HepG2 (cell line): ENCODE measurements around the gene ACADVL. TPM values are rescaled to one million over a fixed set of nuclear protein-coding genes. Genes with fewer than 3 reads are reported as not detected.

Source experiments
- BCL6 ChIP-seq: IDR thresholded peaks from 2 replicates; pipeline ENCODE4 v1.6.1; 2016; ENCODE audit warnings: missing genetic modification reagents, missing compliant biosample characterization
- FLYWCH1 ChIP-seq: sonication (generic); formaldehyde crosslinking; IDR thresholded peaks from 2 replicates; pipeline ENCODE4 v1.8.1; 2023; ENCODE audit warnings: mild to moderate bottlenecking, missing genetic modification reagents
- GMEB1 ChIP-seq: sonication (generic); formaldehyde crosslinking; IDR thresholded peaks from 2 replicates; pipeline ENCODE4 v1.5.1; 2020; ENCODE audit warnings: missing genetic modification reagents, mild to moderate bottlenecking, borderline replicate concordance
- HMG20A ChIP-seq: IDR thresholded peaks from 2 replicates; pipeline ENCODE4 v1.6.1; 2016; ENCODE audit warnings: borderline replicate concordance
- HMG20B ChIP-seq: conservative IDR thresholded peaks from 2 replicates; pipeline ENCODE4 v1.6.1; 2016; ENCODE audit warnings: missing genetic modification reagents, missing compliant biosample characterization
- ISL2 ChIP-seq: sonication (generic); formaldehyde crosslinking; IDR thresholded peaks from 2 replicates; pipeline ENCODE4 v1.5.0; 2020; ENCODE audit warnings: missing genetic modification reagents
- KDM4B ChIP-seq: sonication (generic); formaldehyde crosslinking; IDR thresholded peaks from 2 replicates; pipeline ENCODE4 v1.4.0; 2020; ENCODE audit warnings: missing genetic modification reagents
- MED1 ChIP-seq: sonication (generic); formaldehyde crosslinking; IDR thresholded peaks from 2 replicates; pipeline ENCODE4 v1.4.0; 2020; ENCODE audit warnings: missing genetic modification reagents
- MEIS2 ChIP-seq: sonication (generic); formaldehyde crosslinking; IDR thresholded peaks from 2 replicates; pipeline ENCODE4 v1.9.0; 2021; ENCODE audit warnings: mild to moderate bottlenecking, missing genetic modification reagents
- RELA ChIP-seq: sonication (generic); formaldehyde crosslinking; IDR thresholded peaks from 2 replicates; pipeline ENCODE4 v1.4.0; 2020; ENCODE audit warnings: missing genetic modification reagents
- TBL1XR1 ChIP-seq: fragments of 150-350 bp; IDR thresholded peaks from 2 replicates; pipeline ENCODE4 v1.6.1; 2014; ENCODE audit warnings: borderline replicate concordance, low read length; ENCODE audit not compliant: partially characterized antibody
- ZGPAT ChIP-seq: IDR thresholded peaks from 2 replicates; pipeline ENCODE4 v1.6.1; 2016; ENCODE audit warnings: mild to moderate bottlenecking
- ZNF24 ChIP-seq: fragments of 450-650 bp; IDR thresholded peaks from 2 replicates; pipeline ENCODE4 v1.6.1; 2017; ENCODE audit warnings: antibody characterized with exemption, mild to moderate bottlenecking
- ZNF280B ChIP-seq: sonication (generic); formaldehyde crosslinking; IDR thresholded peaks from 2 replicates; pipeline ENCODE4 v1.5.0; 2020; ENCODE audit warnings: missing genetic modification reagents, mild to moderate bottlenecking, borderline replicate concordance
- ZNF775 ChIP-seq: sonication (generic); formaldehyde crosslinking; IDR thresholded peaks from 2 replicates; pipeline ENCODE4 v1.4.0; 2020; ENCODE audit warnings: missing genetic modification reagents, mild to moderate bottlenecking, moderate library complexity, borderline replicate concordance
- ZNF782 ChIP-seq: sonication (generic); formaldehyde crosslinking; IDR thresholded peaks from 2 replicates; pipeline ENCODE4 v1.4.0; 2020; ENCODE audit warnings: missing genetic modification reagents, mild to moderate bottlenecking, borderline replicate concordance
- ZNF891 ChIP-seq: sonication (generic); formaldehyde crosslinking; IDR thresholded peaks from 2 replicates; pipeline ENCODE4 v1.5.0; 2020; ENCODE audit warnings: mild to moderate bottlenecking, missing genetic modification reagents
- ZSCAN5A ChIP-seq: sonication (generic); formaldehyde crosslinking; IDR thresholded peaks from 2 replicates; pipeline ENCODE4 v1.8.0; 2022; ENCODE audit warnings: mild to moderate bottlenecking, missing genetic modification reagents, borderline replicate concordance
- polyA plus RNA-seq, 8 experiments: library from polyadenylated mRNA; depleted of rRNA in 3 of 8; stranded (reverse) in 7 of 8; unstranded in 1 of 8; fragments of >200 nt; fragmentation: Illumina TruSeq in 4 of 8; extraction: Trizol in 4 of 8; gene quantifications; 2 replicates each; pipeline versions ENCODE4 v1.2.1 to v1.2.3, GENCODE V29; 2011 to 2016; ENCODE audit warnings: low read depth in 4 of 8, missing spikeins in 1 of 8, mixed read lengths in 1 of 8; ENCODE audit not compliant: insufficient read depth in 1 of 8
- total RNA-seq, 5 experiments: library from RNA; depleted of rRNA; stranded (reverse); fragments of >200 nt; fragmentation: Illumina TruSeq; extraction: Trizol; gene quantifications; 2 replicates each; pipeline ENCODE4 v1.2.3, GENCODE V29; 2016; ENCODE audit warnings: low read depth in 1 of 5

The ACADVL gene
- total and polyA plus RNA-seq, 2 of the 13 experiments (the other 11 are each of a cell fraction or from before 2014, with no cell fraction given): 219 to 412 TPM

GRCh38 chr17:7258731-7259554 is 39.2 kb downstream of the ACADVL start (continued):
- TF ChIP-seq ZNF280B (CRISPR knock-in tag) (0 out of 2 replicates have a peak, but pooled peaks have one; percentile 44), ZNF775 (CRISPR knock-in tag) (no peak), GMEB1 (CRISPR knock-in tag) (peak; percentile 41; the same call in 1 of the 2 replicates), FLYWCH1 (CRISPR knock-in tag) (no peak), ZGPAT (CRISPR knock-in tag) (peak; percentile 78), KDM4B (CRISPR knock-in tag) (no peak), ISL2 (peak; percentile 50), RELA (CRISPR knock-in tag) (no peak), BCL6 (peak; percentile 46; the same call in 1 of the 2 replicates), ZNF891 (no peak), HMG20B (no peak), HMG20A (CRISPR knock-in tag) (peak; percentile 42; the same call in 1 of the 2 replicates), MEIS2 (CRISPR knock-in tag) (no peak), MED1 (CRISPR knock-in tag) (peak; percentile 72), ZSCAN5A (CRISPR knock-in tag) (no peak), TBL1XR1 (peak; percentile 77), ZNF24 (no peak), ZNF782 (no peak)
